Activated CD4-positive, alpha-beta T cell treated with anti-CD3 and anti-CD28 coated beads, Interleukin-2, Interleukin-6, amounts not matched to agents 100 ng/mL and 50 ng/mL, durations not matched to agents 16 hours and 8 hours (primary cell): ENCODE measurements around the gene KPNA1.
"Not testable (repeated sequence)": the region's sequence is repeated elsewhere in the genome, so short reads cannot be mapped to it uniquely, and the experiment has no call there.

Experiments used
- DNase-seq: peaks from one replicate; pipeline ENCODE4 v3.0.0-alpha.2; 2020

Gene KPNA1

GRCh38 chr3:122516846-122517360, 2.2 kb upstream of the KPNA1 start:
- no peak for DNase-seq

GRCh38 chr3:122515870-122516269, 1.1 kb upstream of the KPNA1 start:
- no peak for DNase-seq

DNA sequence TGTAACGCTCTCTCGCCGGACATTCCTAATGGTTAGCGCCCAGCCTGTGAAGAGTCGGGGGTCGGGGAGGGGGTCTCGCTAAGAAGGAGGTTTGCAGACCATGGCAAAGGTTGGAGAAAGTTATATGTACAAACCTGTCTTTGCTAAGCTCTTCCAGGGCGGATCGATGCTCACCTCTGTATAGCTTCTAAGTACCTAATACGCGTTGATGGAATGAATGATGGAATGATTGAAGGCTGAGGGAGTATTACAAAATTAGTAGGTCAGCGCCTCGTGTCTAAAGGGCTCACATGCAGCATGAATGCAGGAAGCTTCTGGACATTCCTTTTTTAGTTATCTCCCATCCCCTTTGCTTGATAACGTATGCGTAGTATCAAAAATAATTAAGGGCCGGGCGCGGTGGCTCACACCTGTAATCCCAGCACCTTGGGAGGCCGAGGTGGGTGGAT, 305 bp upstream of the KPNA1 start:
- no peak for DNase-seq

GRCh38 chr3:122513386-122514122, 1.2 kb downstream of the KPNA1 start:
- DNase-seq = no peak

GRCh38 chr3:122512284-122512683, 2.5 kb downstream of the KPNA1 start:
- no peak for DNase-seq

GRCh38 chr3:122510878-122511535, 3.7 kb downstream of the KPNA1 start:
- DNase-seq = no peak

DNA sequence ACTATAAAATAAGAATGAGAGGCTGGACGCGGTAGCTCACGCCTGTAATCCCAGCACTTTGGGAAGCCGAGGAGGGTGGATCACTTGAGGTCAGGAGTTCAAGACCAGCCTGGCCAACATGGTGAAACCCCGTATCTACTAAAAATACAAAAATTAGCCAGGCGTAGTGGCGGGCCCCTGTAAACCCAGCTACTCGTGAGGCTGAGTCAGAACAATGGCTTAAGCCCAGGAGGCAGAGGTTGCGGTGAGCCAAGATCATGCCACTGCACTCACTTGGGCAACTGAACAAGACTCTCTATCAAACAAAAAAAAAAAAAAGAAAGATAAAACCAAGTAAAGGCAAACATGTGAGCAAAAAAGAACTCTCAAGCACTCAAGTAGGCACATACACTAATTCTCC, 5.8 kb downstream of the KPNA1 start:
- not testable (repeated sequence) for DNase-seq

- peak; percentile 18 for DNase-seq
Measured at GRCh38 chr3:122508135-122508914, 6.4 kb downstream of the KPNA1 start.

DNA sequence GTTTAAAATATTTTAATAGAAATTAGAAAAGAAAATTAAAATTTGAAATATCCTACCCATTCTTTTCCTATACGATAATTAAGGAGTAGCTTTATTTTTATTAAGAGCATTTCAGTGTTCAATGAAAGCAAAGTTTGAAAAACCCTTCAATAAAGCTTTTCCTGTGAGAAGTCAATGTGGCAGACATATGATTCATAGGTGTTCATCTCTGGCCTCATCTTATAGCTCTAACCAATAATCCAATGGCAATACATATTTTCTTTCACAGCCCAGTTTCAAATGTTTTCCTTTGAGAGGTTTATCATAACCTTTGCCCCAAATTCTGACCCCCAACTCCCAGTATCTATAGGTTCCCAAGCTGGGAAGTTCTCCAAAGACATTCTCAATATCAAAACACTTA, 8.3 kb downstream of the KPNA1 start:
- no peak for DNase-seq

DNA sequence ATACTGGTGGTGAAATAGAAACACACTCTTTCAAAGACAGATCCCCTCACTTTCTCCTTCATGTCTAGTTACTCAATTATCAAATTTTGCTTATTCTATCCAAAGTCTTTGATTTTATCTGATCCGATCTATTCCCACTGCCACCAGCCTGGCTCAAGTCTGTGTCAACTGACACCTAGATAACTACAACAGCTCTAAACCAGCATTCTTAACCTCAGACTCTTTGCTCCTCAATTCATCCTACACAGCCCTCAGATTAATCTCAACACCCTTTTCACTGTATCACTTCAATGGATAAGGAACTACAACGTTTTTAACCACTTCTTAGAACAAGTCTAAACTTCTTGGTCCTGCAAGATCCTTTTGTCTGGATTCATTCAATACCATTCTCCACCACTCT, 9.1 kb downstream of the KPNA1 start:
- no peak for DNase-seq

DNA sequence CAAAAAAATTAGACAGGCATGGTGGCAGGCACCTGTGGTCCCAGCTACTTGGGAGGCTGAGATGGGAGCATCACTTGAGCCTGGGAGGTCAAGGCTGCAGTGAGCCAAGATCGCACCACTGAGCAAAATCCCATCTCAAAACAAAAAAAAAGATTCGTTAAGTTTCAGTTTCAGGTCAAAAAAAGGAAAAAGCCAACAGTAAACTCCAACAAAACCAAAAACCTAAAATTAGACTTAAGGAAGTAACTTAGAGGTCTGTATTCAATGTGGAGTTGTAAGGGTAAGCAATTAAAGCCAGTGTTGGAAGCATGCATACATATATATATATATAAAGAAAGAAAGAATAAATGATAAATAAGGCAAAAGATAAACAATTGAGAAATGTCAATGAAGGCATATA, 11.8 kb downstream of the KPNA1 start:
- no peak for DNase-seq

DNA sequence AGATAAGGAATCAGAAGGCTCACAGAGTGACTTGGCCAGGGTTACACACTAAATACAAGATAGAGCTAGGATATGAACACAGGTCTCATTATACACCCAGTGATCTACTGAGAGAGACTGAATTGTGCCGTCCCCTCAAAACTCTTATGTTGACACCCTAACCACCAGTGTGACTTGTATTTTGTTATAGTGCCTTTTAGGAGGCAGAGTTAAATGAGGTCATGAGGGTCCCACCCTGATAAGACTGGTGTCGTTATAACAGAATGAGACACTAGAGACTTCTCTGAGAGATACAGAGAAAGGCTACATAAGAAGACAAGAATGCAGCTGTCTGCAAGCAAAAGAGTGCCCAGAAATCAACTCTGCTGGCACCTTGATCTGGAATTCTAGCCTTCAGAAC, 12.6 kb downstream of the KPNA1 start:
- no peak for DNase-seq

GRCh38 chr3:122500964-122501363, 13.8 kb downstream of the KPNA1 start:
- not testable (repeated sequence) for DNase-seq

DNA sequence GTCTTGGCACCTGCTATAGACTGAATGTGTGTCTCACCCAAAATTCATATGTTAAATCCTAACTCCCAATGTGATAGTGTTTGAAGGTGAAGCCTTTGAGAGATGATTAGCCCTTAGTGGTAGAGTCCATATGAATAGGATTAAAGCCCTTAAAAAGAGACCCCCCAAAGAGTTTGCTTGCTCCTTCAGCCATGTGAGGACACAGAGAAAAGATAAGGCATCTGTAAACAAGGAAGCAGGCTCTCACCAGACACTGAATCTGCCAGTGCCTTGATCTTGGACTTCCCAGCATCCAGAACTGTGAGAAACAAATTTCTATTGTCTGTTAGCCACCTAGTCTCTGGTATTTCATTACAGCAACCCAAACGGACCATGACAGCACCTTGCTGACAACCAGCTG, 16.6 kb downstream of the KPNA1 start:
- no peak for DNase-seq

GRCh38 chr3:122497425-122497824, 17.3 kb downstream of the KPNA1 start:
- DNase-seq = peak; percentile 75

- DNase-seq = no peak
Measured at GRCh38 chr3:122496508-122496907, 18.2 kb downstream of the KPNA1 start.

DNA sequence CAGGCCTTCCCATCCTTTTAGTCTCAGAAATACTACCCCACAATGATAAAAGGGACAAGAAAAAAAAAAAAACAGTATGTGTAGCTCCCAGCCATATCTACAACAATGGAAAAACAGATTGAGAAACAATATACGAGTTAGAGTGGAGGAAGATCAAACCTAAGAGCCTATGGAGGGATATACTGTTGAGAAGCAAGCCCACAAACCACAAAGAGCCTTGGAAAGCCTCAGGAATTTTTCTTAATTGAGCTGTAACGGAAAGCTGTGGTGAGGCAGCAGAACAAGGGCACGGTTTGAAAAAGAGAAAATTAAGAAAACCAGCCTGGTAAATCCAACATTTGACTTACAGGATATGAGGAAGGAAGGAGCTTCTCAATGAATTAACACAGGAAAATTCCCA, 21.4 kb downstream of the KPNA1 start:
- no peak for DNase-seq

DNA sequence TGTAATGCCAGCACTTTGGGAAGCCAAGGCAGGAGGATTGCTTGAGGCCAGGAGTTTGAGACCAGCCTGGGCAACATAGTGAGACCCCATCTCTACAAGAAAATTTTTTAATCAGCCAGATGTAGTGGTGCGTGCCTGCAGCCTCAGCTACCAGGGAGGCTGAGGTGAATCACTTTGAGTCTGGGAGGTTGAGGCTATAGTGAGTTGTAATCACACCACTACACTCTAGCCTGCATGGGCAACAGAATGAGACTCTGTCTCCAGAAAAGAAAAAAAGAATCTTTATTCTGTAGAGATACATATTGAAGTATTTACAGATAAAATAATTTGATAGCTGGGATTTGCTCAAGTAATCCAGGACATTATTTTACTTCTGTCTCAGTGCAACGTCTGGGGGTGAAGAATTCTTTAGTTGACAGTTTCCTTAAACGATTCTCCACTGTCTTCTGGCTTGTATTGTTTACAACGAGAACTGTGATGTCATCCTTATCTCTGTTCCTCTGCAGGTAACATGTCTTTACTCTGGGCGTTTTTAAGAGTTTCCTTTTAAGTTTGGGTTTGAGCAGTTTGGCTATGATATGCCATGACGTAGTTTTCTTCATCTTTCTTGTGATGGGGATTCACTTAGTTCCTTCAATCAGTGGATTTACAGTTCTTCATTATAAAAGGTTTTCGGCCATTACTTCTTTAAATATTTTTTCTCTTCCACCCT, 26.3 kb downstream of the KPNA1 start:
- DNase-seq = no peak

DNA sequence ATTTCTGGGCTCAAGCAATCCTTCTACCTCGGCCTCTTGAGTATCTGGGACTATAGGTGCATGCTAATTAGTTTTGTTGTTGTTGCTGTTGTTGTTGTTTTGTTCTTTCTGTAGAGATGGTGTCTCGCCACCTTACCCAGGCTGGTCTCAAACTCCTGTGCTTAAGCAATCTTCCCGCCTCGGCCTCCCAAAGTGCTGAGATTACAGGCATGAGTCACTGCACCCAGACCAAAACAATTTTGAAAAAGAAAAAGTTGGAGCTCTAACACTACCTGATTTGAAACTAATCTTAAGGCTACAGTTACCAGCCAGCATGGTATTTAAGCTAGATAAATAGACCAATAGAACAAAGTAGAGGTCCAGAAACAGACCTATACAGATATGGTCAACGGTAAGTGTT, 29.8 kb downstream of the KPNA1 start:
- DNase-seq = no peak

- no peak for DNase-seq
Measured at GRCh38 chr3:122481390-122481789, 33.3 kb downstream of the KPNA1 start.

- DNase-seq = no peak
Measured at GRCh38 chr3:122476532-122476931, 38.2 kb downstream of the KPNA1 start.

- DNase-seq = no peak
Measured at GRCh38 chr3:122475316-122475715, 39.4 kb downstream of the KPNA1 start.

- no peak for DNase-seq
Measured at GRCh38 chr3:122469659-122470058, 45.1 kb downstream of the KPNA1 start.
